Activated T-cell treated with anti-CD3 and anti-CD28 coated beads, Interleukin-2, amount 50 U/mL, for 24 hours (primary cell): ENCODE results near the gene TP53AIP1.
A peak's percentile ranks its signal among the peaks of the same experiment; 100 is the strongest.

Experiments used
- DNase-seq: peaks from one replicate; pipeline ENCODE4 v3.0.0-alpha.2; 2020
- H3K27ac Mint-ChIP-seq: 2 replicates; pipeline ENCODE4 v1.8.0; 2020; ENCODE audit warnings: mild to moderate bottlenecking, mixed read lengths
- H3K27me3 Mint-ChIP-seq: 2 replicates; pipeline ENCODE4 v1.8.0; 2020; ENCODE audit warnings: mixed read lengths
- H3K36me3 Mint-ChIP-seq: 2 replicates; pipeline ENCODE4 v1.8.0; 2020; ENCODE audit warnings: low read depth, mixed read lengths
- H3K4me1 Mint-ChIP-seq: 2 replicates; pipeline ENCODE4 v1.8.0; 2020; ENCODE audit warnings: low read depth, mixed read lengths
- H3K4me3 Mint-ChIP-seq: 2 replicates; pipeline ENCODE4 v1.8.0; 2020; ENCODE audit warnings: mild to moderate bottlenecking, moderate library complexity, mixed read lengths
- H3K9me3 Mint-ChIP-seq: 2 replicates; pipeline ENCODE4 v1.8.0; 2020; ENCODE audit warnings: mixed read lengths

The TP53AIP1 gene

GRCh38 chr11:128942817-128943427, at the start of gene TP53AIP1:
TSS of gene TP53AIP1 (minus strand) at chr11:128942871. CDS start at chr11:128937818, 5,053 bp downstream.
- no peaks in the 10 kb centered on the region for H3K4me1 Mint-ChIP-seq
- H3K9me3 Mint-ChIP-seq: no peaks in the 10 kb centered on the region
- H3K27me3 Mint-ChIP-seq: no peaks in the 10 kb centered on the region
- no peaks in the 10 kb centered on the region for H3K36me3 Mint-ChIP-seq
- H3K27ac Mint-ChIP-seq: no peak within 1 kb of the TSS
- no peak for DNase-seq
- no peak within 1 kb of the TSS for H3K4me3 Mint-ChIP-seq

GRCh38 chr11:128988242-128988970, 45.7 kb upstream of the TP53AIP1 start:
- no peak for DNase-seq
- Mint-ChIP-seq H3K9me3 (peaks cover 2% of the 10 kb centered on the region), H3K4me1 (peaks cover 5% of the 10 kb centered on the region), H3K36me3 (no peaks in the 10 kb centered on the region), H3K27me3 (no peaks in the 10 kb centered on the region), H3K4me3 (no peak overlapping the region), H3K27ac (no peak overlapping the region)

GRCh38 chr11:128985880-128986279, 43.2 kb upstream of the TP53AIP1 start:
- H3K27ac Mint-ChIP-seq: no peak overlapping the region
- H3K27me3 Mint-ChIP-seq: no peaks in the 10 kb centered on the region
- H3K4me3 Mint-ChIP-seq: no peak overlapping the region
- H3K36me3 Mint-ChIP-seq: peaks cover 4% of the 10 kb centered on the region
- H3K4me1 Mint-ChIP-seq: peaks cover 4% of the 10 kb centered on the region
- no peak for DNase-seq
- H3K9me3 Mint-ChIP-seq: peaks cover 2% of the 10 kb centered on the region

GRCh38 chr11:128983023-128983422, 40.4 kb upstream of the TP53AIP1 start:
- peaks cover 4% of the 10 kb centered on the region for H3K4me1 Mint-ChIP-seq
- H3K4me3 Mint-ChIP-seq: no peak overlapping the region
- no peaks in the 10 kb centered on the region for H3K9me3 Mint-ChIP-seq
- DNase-seq: no peak
- H3K27me3 Mint-ChIP-seq: no peaks in the 10 kb centered on the region
- H3K36me3 Mint-ChIP-seq: peaks cover 8% of the 10 kb centered on the region
- no peak overlapping the region for H3K27ac Mint-ChIP-seq

GRCh38 chr11:128981254-128981653, 38.6 kb upstream of the TP53AIP1 start:
- Mint-ChIP-seq H3K4me1 (peaks cover 4% of the 10 kb centered on the region), H3K4me3 (no peak overlapping the region), H3K9me3 (no peaks in the 10 kb centered on the region), H3K27me3 (no peaks in the 10 kb centered on the region), H3K36me3 (peaks cover 8% of the 10 kb centered on the region), H3K27ac (no peak overlapping the region)
- no peak for DNase-seq

GRCh38 chr11:128970598-128971190, 28.0 kb upstream of the TP53AIP1 start:
- H3K4me1 Mint-ChIP-seq: peaks cover 7% of the 10 kb centered on the region
- no peak overlapping the region for H3K27ac Mint-ChIP-seq
- no peak for DNase-seq

GRCh38 chr11:128968916-128969315, 26.2 kb upstream of the TP53AIP1 start:
- Mint-ChIP-seq H3K27ac (no peak overlapping the region), H3K9me3 (no peaks in the 10 kb centered on the region), H3K4me1 (peaks cover 24% of the 10 kb centered on the region), H3K27me3 (no peaks in the 10 kb centered on the region), H3K4me3 (no peak overlapping the region), H3K36me3 (peaks cover 30% of the 10 kb centered on the region)
- no peak for DNase-seq

More at GRCh38 chr11:128970598-128971190, 28.0 kb upstream of the TP53AIP1 start:
- Mint-ChIP-seq H3K36me3 (peaks cover 30% of the 10 kb centered on the region), H3K9me3 (no peaks in the 10 kb centered on the region), H3K27me3 (no peaks in the 10 kb centered on the region), H3K4me3 (no peak overlapping the region)

GRCh38 chr11:128967578-128967977, 24.9 kb upstream of the TP53AIP1 start:
- H3K27ac Mint-ChIP-seq: no peak overlapping the region
- H3K4me1 Mint-ChIP-seq: peaks cover 33% of the 10 kb centered on the region
- no peak overlapping the region for H3K4me3 Mint-ChIP-seq
- H3K27me3 Mint-ChIP-seq: no peaks in the 10 kb centered on the region
- H3K36me3 Mint-ChIP-seq: peaks cover 23% of the 10 kb centered on the region
- no peaks in the 10 kb centered on the region for H3K9me3 Mint-ChIP-seq
- DNase-seq: no peak

- DNase-seq: no peak
- Mint-ChIP-seq H3K27ac (peak overlapping the region; percentile 46), H3K9me3 (no peaks in the 10 kb centered on the region), H3K36me3 (peaks cover 11% of the 10 kb centered on the region), H3K4me3 (no peak overlapping the region), H3K27me3 (no peaks in the 10 kb centered on the region), H3K4me1 (peaks cover 29% of the 10 kb centered on the region)
Measured at GRCh38 chr11:128965485-128965884, 22.8 kb upstream of the TP53AIP1 start.

- Mint-ChIP-seq H3K36me3 (peaks cover under 1% of the 10 kb centered on the region), H3K4me1 (peaks cover 28% of the 10 kb centered on the region), H3K4me3 (no peak overlapping the region), H3K27me3 (no peaks in the 10 kb centered on the region), H3K27ac (peak overlapping the region; percentile 39), H3K9me3 (no peaks in the 10 kb centered on the region)
- DNase-seq: no peak
Measured at GRCh38 chr11:128964463-128964930, 21.8 kb upstream of the TP53AIP1 start.

- no peak for DNase-seq
- H3K9me3 Mint-ChIP-seq: no peaks in the 10 kb centered on the region
- H3K27ac Mint-ChIP-seq: no peak overlapping the region
- no peaks in the 10 kb centered on the region for H3K36me3 Mint-ChIP-seq
- no peaks in the 10 kb centered on the region for H3K27me3 Mint-ChIP-seq
- H3K4me3 Mint-ChIP-seq: no peak overlapping the region
- peaks cover 28% of the 10 kb centered on the region for H3K4me1 Mint-ChIP-seq
Measured at GRCh38 chr11:128963744-128964325, 21.2 kb upstream of the TP53AIP1 start.

- H3K9me3 Mint-ChIP-seq: no peaks in the 10 kb centered on the region
- H3K4me1 Mint-ChIP-seq: peaks cover 28% of the 10 kb centered on the region
- H3K27me3 Mint-ChIP-seq: no peaks in the 10 kb centered on the region
- no peak overlapping the region for H3K27ac Mint-ChIP-seq
- no peak overlapping the region for H3K4me3 Mint-ChIP-seq
- DNase-seq: no peak
- H3K36me3 Mint-ChIP-seq: no peaks in the 10 kb centered on the region
Measured at GRCh38 chr11:128962896-128963295, 20.2 kb upstream of the TP53AIP1 start.

- H3K4me1 Mint-ChIP-seq: peaks cover 28% of the 10 kb centered on the region
- peaks cover 8% of the 10 kb centered on the region for H3K27me3 Mint-ChIP-seq
- H3K4me3 Mint-ChIP-seq: no peak overlapping the region
- DNase-seq: no peak
- no peaks in the 10 kb centered on the region for H3K9me3 Mint-ChIP-seq
- H3K27ac Mint-ChIP-seq: no peak overlapping the region
- no peaks in the 10 kb centered on the region for H3K36me3 Mint-ChIP-seq
Measured at GRCh38 chr11:128961645-128962044, 19.0 kb upstream of the TP53AIP1 start.

- Mint-ChIP-seq H3K4me3 (no peak overlapping the region), H3K9me3 (no peaks in the 10 kb centered on the region)
Measured at GRCh38 chr11:128957202-128957482, 14.5 kb upstream of the TP53AIP1 start.

More at GRCh38 chr11:128957202-128957482, 14.5 kb upstream of the TP53AIP1 start:
- DNase-seq: no peak
- H3K36me3 Mint-ChIP-seq: no peaks in the 10 kb centered on the region
- peaks cover 11% of the 10 kb centered on the region for H3K27me3 Mint-ChIP-seq
- H3K27ac Mint-ChIP-seq: no peak overlapping the region
- peaks cover 2% of the 10 kb centered on the region for H3K4me1 Mint-ChIP-seq
